Nephron progenitor cell (in vitro differentiated cells): ENCODE results near the gene DOCK3.

ENCODE experiments used
- DNase-seq: peaks from one replicate; pipeline ENCODE4 v3.0.0; 2021
- H3K27ac Mint-ChIP-seq: 2 replicates; pipeline ENCODE4 v1.8.0; 2021; ENCODE audit warnings: mild to moderate bottlenecking, moderate library complexity, mixed read lengths
- H3K27me3 Mint-ChIP-seq: 2 replicates; pipeline ENCODE4 v1.8.0; 2021; ENCODE audit warnings: mild to moderate bottlenecking, low read depth, mixed read lengths; ENCODE audit not compliant: poor library complexity
- H3K36me3 Mint-ChIP-seq: 2 replicates; pipeline ENCODE4 v1.8.0; 2021; ENCODE audit warnings: low read depth, mixed read lengths
- H3K4me1 Mint-ChIP-seq: 2 replicates; pipeline ENCODE4 v1.8.0; 2021; ENCODE audit warnings: mixed read lengths
- H3K4me3 Mint-ChIP-seq: 2 replicates; pipeline ENCODE4 v1.8.0; 2021; ENCODE audit warnings: mild to moderate bottlenecking, moderate library complexity, mixed read lengths
- H3K9me3 Mint-ChIP-seq: 2 replicates; pipeline ENCODE4 v1.8.0; 2021; ENCODE audit warnings: mild to moderate bottlenecking, moderate library complexity, mixed read lengths
- TF ChIP-seq, protein P1 (sequence below): fragments of 200-600 bp; sonication (generic); IDR thresholded peaks from 2 replicates; pipeline ENCODE4 v1.5.0; 2021; ENCODE audit warnings: antibody characterized with exemption

DOCK3 gene

DNA sequence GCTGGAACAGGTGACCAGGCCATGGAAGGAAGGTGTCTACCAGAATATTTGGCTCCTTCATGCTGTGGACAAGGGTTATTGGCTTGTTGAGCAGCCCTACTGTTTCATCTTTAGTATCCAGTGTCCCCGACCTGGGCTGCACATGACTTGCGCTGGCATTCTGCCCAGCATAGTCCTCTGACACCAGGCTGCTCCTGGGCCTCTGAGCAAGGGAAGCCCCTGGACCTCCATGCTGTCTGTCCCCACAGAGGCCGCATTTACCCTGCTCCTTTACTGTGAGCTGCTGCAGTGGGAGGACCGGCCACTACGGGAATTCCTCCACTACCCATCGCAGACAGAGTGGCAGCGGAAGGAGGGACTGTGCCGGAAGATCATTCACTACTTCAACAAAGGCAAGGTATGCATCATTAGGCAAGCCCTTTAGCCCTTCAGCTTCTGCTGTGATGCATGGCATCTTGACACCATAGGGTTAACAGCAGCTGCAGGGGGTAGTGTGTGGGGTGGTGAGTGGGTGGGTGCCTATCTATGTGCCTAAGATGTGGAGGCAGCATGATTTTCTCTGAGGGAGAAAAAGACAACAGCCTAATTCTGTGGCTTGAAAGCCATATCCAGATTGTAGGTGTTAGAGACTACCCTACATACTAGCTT, 666.4 kb downstream of the DOCK3 start:
- Mint-ChIP-seq H3K9me3 (no peaks in the 10 kb centered on the region), H3K36me3 (no peaks in the 10 kb centered on the region), H3K4me1 (peaks cover 14% of the 10 kb centered on the region), H3K4me3 (no peak overlapping the region), H3K27ac (no peak overlapping the region), H3K27me3 (peaks cover 6% of the 10 kb centered on the region)
- no peak for DNase-seq
- TF ChIP-seq, protein P1, sequence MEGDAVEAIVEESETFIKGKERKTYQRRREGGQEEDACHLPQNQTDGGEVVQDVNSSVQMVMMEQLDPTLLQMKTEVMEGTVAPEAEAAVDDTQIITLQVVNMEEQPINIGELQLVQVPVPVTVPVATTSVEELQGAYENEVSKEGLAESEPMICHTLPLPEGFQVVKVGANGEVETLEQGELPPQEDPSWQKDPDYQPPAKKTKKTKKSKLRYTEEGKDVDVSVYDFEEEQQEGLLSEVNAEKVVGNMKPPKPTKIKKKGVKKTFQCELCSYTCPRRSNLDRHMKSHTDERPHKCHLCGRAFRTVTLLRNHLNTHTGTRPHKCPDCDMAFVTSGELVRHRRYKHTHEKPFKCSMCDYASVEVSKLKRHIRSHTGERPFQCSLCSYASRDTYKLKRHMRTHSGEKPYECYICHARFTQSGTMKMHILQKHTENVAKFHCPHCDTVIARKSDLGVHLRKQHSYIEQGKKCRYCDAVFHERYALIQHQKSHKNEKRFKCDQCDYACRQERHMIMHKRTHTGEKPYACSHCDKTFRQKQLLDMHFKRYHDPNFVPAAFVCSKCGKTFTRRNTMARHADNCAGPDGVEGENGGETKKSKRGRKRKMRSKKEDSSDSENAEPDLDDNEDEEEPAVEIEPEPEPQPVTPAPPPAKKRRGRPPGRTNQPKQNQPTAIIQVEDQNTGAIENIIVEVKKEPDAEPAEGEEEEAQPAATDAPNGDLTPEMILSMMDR = no peak

DNA sequence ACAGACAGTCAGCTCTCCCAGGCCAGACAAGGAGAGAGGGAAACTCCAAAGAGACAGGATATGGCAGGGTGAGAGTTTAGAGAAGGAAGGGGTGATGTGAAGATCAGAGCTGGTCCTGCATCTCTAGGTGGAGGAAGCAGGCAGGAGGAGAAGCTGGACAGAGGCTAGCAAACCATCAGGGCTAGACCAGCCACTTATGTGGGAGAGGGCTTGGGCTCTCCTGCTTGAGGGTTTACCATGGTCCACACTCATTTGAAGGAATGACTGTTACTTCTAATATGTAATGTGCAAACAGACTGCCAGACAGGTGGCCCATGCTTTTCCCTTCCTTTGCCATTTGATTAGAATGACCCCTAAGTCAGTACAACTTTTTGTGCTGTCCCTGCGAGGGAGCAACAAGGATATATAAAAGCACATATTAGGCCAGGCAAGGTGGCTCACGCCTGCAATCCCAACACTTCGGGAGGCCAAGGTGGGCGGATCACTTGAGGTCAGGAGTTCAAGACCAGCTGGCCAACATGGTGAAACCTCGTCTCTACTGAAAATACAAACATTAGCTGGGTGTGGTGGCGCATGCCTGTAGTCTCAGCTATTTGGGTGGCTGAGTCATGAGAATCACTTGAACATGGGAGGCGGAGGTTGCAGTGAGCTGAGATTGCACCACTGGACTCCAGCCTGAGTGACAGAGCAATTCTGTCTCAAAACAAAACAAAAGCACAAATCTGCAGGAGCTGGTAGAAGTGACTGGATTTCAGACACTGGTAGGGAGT, 669.4 kb downstream of the DOCK3 start:
- peaks cover 7% of the 10 kb centered on the region for H3K9me3 Mint-ChIP-seq
- H3K27me3 Mint-ChIP-seq = peaks cover 6% of the 10 kb centered on the region
- no peak overlapping the region for H3K27ac Mint-ChIP-seq
- H3K36me3 Mint-ChIP-seq = no peaks in the 10 kb centered on the region
- no peak for DNase-seq
- no peak overlapping the region for H3K4me3 Mint-ChIP-seq
- TF ChIP-seq, protein P1 = no peak
- peaks cover 14% of the 10 kb centered on the region for H3K4me1 Mint-ChIP-seq

DNA sequence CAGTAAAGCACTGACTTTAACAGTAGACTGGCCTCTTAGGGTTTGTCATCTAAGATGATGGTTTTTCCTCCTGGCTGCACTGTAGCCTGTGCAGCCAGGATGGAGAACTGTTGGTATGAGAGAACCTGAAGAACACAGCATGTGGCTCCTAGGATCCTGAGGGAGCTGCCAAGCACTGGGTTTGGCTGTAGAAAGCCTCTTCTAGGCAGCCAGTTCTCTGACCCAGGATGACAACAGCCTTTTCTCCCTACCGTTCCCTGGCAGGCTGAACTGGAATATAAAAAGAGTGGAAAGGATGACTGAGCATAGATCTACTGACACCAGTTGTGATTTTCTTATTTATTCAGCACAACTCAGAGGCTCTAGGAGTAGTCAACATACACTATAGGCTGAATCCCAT, 676.0 kb downstream of the DOCK3 start:
- Mint-ChIP-seq H3K4me3 (no peak overlapping the region), H3K27me3 (peaks cover 3% of the 10 kb centered on the region), H3K36me3 (no peaks in the 10 kb centered on the region), H3K4me1 (peaks cover 7% of the 10 kb centered on the region), H3K27ac (no peak overlapping the region), H3K9me3 (peaks cover 7% of the 10 kb centered on the region)
- TF ChIP-seq, protein P1 = no peak
- DNase-seq = no peak

DNA sequence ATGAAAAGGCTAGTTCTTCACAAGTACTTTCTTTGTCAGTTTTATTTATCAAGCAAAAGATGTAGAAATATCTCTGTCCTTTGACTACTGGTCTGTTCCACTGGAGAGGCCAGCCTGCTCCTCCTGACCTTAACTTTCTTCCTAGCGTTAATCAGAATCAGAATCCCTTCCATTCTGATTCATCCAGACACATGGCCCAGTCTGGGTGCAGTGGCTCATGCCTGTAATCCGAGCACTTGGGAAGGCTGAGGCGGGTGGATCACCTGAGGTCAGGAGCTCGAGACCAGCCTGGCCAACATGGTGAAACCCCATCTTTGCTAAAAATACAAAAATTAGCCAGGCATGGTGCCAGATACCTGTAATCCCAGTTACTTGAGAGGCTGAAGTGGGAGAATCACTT, 678.4 kb downstream of the DOCK3 start:
- DNase-seq = no peak
- Mint-ChIP-seq H3K9me3 (no peaks in the 10 kb centered on the region), H3K4me3 (no peak overlapping the region), H3K27ac (no peak overlapping the region), H3K27me3 (peaks cover 3% of the 10 kb centered on the region), H3K36me3 (no peaks in the 10 kb centered on the region), H3K4me1 (peaks cover 7% of the 10 kb centered on the region)
- TF ChIP-seq, protein P1 = no peak

DNA sequence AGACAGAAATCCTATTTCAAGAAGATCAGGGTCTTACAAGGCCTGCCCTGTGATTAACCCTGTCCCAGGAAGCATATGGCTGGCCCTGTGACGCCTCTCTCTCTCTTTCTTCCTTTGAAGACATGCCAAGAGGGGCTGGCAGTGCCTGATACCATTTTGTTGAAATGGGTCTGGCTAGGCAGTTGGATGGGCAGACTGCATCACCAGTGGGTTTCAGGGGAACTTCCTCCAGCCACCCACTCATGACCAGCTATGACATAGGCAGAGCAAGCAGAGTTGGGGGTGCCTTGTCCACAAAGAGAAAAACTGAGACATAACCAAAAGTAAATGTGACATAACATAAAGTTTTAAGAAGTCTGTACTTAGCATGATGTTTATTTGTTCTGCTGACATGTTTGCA, 679.0 kb downstream of the DOCK3 start:
- DNase-seq = no peak
- TF ChIP-seq, protein P1 = no peak
- Mint-ChIP-seq H3K9me3 (no peaks in the 10 kb centered on the region), H3K4me1 (peaks cover 7% of the 10 kb centered on the region), H3K4me3 (no peak overlapping the region), H3K27me3 (peaks cover 3% of the 10 kb centered on the region), H3K27ac (no peak overlapping the region), H3K36me3 (no peaks in the 10 kb centered on the region)
